GDM1 (cell line): ENCODE measurements around the gene FCAMR.
"Not testable (repeated sequence)": the region's sequence is repeated elsewhere in the genome, so short reads cannot be mapped to it uniquely, and the experiment has no call there.

Source experiments
- DNase-seq: peaks from one replicate; lab custom pipeline; 2025; lab: John Stamatoyannopoulos, UW

The FCAMR gene

GRCh38 chr1:206932177-206932576 lies 38.1 kb downstream of the FCAMR start:
- DNase-seq, result no peak

- DNase-seq, result no peak
These were observed 38.6 kb downstream of the FCAMR start for GRCh38 chr1:206931709-206932108.

- DNase-seq, result no peak
These were observed 40.0 kb downstream of the FCAMR start for GRCh38 chr1:206930210-206930798.

GRCh38 chr1:206929524-206929923 lies 40.7 kb downstream of the FCAMR start:
- DNase-seq, result no peak

GRCh38 chr1:206926286-206926685 lies 44.0 kb downstream of the FCAMR start:
- DNase-seq, result no peak

GRCh38 chr1:206925106-206925736 lies 45.0 kb downstream of the FCAMR start:
- no peak for DNase-seq

GRCh38 chr1:206924592-206925105 lies 45.6 kb downstream of the FCAMR start:
- DNase-seq, result no peak

- DNase-seq, result not testable (repeated sequence)
These were observed 46.2 kb downstream of the FCAMR start for GRCh38 chr1:206923961-206924557.

GRCh38 chr1:206923009-206923960 lies 47.0 kb downstream of the FCAMR start:
- DNase-seq, result peak; percentile 26

- no peak for DNase-seq
These were observed 47.7 kb downstream of the FCAMR start for GRCh38 chr1:206922524-206922923.

- DNase-seq, result peak; percentile 42
These were observed 48.4 kb downstream of the FCAMR start, which contains the start of gene FCMR for GRCh38 chr1:206921772-206922265. Gene FCMR, minus strand, starts transcription at chr1:206921941. Its CDS starts 87 bp downstream, at chr1:206921854.

GRCh38 chr1:206918076-206918475 lies 52.2 kb downstream of the FCAMR start:
- no peak for DNase-seq

- DNase-seq, result no peak
These were observed 54.1 kb downstream of the FCAMR start for GRCh38 chr1:206916000-206916709.

- no peak for DNase-seq
These were observed 55.1 kb downstream of the FCAMR start for GRCh38 chr1:206915030-206915735.

- no peak for DNase-seq
These were observed 56.3 kb downstream of the FCAMR start for GRCh38 chr1:206913766-206914537.

GRCh38 chr1:206912445-206913095 lies 57.7 kb downstream of the FCAMR start:
- DNase-seq, result peak; percentile 62

GRCh38 chr1:206911064-206911663 lies 59.1 kb downstream of the FCAMR start:
- DNase-seq, result no peak

- no peak for DNase-seq
These were observed 60.4 kb downstream of the FCAMR start for GRCh38 chr1:206909883-206910318.
